ENCODE data around the gene SLC25A53.
"Not testable (repeated sequence)": the region's sequence is repeated elsewhere in the genome, so short reads cannot be mapped to it uniquely, and the experiment has no call there.

Gene SLC25A53

GRCh38 chrX:104075778-104076445 lies 80.9 kb downstream of the SLC25A53 start, which contains the start of gene TMSB15C:
TMSB15C (minus strand) TSS chrX:104076236.
- in situ Hi-C loops (cut with MboI; ENCODE audit: low sequenced_read_pairs): not testable (repeated sequence)

GRCh38 chrX:104062636-104063035 lies 94.2 kb downstream of the SLC25A53 start:
- in situ Hi-C loops (cut with MboI; ENCODE audit: low sequenced_read_pairs): not testable (repeated sequence)

- in situ Hi-C loops (cut with MboI; ENCODE audit: low sequenced_read_pairs): not testable (repeated sequence)
Observed at GRCh38 chrX:104054956-104055355, 101.9 kb downstream of the SLC25A53 start.

All from HL-60/S4 treated with retinoic acid at 250 ng/mL for 4 days and 3 days (cell line).